Fibroblast of the conjunctiva (primary cell): ENCODE data around the gene TCF12.
A peak's percentile ranks its signal among the peaks of the same experiment; 100 is the strongest.

Experiments
- DNase-seq: peaks from one replicate; pipeline ENCODE4 v3.0.0-alpha.2; 2010; ENCODE audit warnings: low read depth

The TCF12 gene

GRCh38 chr15:57320631-57321220 is 402.3 kb downstream of the TCF12 start:
- DNase-seq: no peak

- DNase-seq: no peak
Observed at GRCh38 chr15:57321485-57321884, 403.0 kb downstream of the TCF12 start.

GRCh38 chr15:57321973-57322601 is 403.6 kb downstream of the TCF12 start:
- no peak for DNase-seq

- no peak for DNase-seq
Observed at GRCh38 chr15:57322602-57323250, 404.3 kb downstream of the TCF12 start.

- DNase-seq: no peak
Observed at GRCh38 chr15:57323299-57323805, 404.9 kb downstream of the TCF12 start.

GRCh38 chr15:57323806-57324589 is 405.6 kb downstream of the TCF12 start:
- no peak for DNase-seq

- DNase-seq: no peak
Observed at GRCh38 chr15:57324590-57324890, 406.1 kb downstream of the TCF12 start.

- no peak for DNase-seq
Observed at GRCh38 chr15:57324944-57325679, 406.7 kb downstream of the TCF12 start.

GRCh38 chr15:57326196-57326595 is 407.8 kb downstream of the TCF12 start:
- no peak for DNase-seq

GRCh38 chr15:57327985-57328471 is 409.6 kb downstream of the TCF12 start:
- DNase-seq: peak; percentile 53

- no peak for DNase-seq
Observed at GRCh38 chr15:57328479-57328878, 410.0 kb downstream of the TCF12 start.

GRCh38 chr15:57328897-57329296 is 410.5 kb downstream of the TCF12 start:
- DNase-seq: no peak

- DNase-seq: no peak
Observed at GRCh38 chr15:57329582-57330367, 411.3 kb downstream of the TCF12 start.

- DNase-seq: no peak
Observed at GRCh38 chr15:57330619-57331340, 412.3 kb downstream of the TCF12 start.

GRCh38 chr15:57332326-57332725 is 413.9 kb downstream of the TCF12 start:
- DNase-seq: no peak

- no peak for DNase-seq
Observed at GRCh38 chr15:57333487-57333886, 415.0 kb downstream of the TCF12 start.

- no peak for DNase-seq
Observed at GRCh38 chr15:57334257-57334656, 415.8 kb downstream of the TCF12 start.

- DNase-seq: no peak
Observed at GRCh38 chr15:57335293-57335715, 416.9 kb downstream of the TCF12 start.

GRCh38 chr15:57335719-57336118 is 417.3 kb downstream of the TCF12 start:
- no peak for DNase-seq

- DNase-seq: no peak
Observed at GRCh38 chr15:57337868-57338411, 419.5 kb downstream of the TCF12 start.
